Skeletal muscle tissue (tissue), 4 donors: ENCODE results near the gene NFKBIZ. TPM values are rescaled to one million over a fixed set of nuclear protein-coding genes. Genes with fewer than 3 reads are reported as not detected.

Source experiments
- H3K27ac ChIP-seq: one replicate; pipeline ENCODE4 v1.7.0; 2013; ENCODE audit warnings: mild to moderate bottlenecking, low read depth, low read length, inconsistent platforms
- H3K27me3 ChIP-seq, 3 donors: one replicate each; pipeline ENCODE4 v1.7.0; 2013; ENCODE audit warnings: low read length in 3 of 3; ENCODE audit not compliant: control insufficient read depth in 3 of 3, insufficient read depth in 3 of 3
- H3K36me3 ChIP-seq, 3 donors: one replicate each; pipeline ENCODE4 v1.7.0; 2013; ENCODE audit warnings: low read length in 3 of 3; ENCODE audit not compliant: control insufficient read depth in 3 of 3, insufficient read depth in 3 of 3
- H3K4me1 ChIP-seq, 3 donors: one replicate each; pipeline ENCODE4 v1.7.0; 2013; ENCODE audit warnings: low read length in 3 of 3, mild to moderate bottlenecking in 3 of 3; ENCODE audit not compliant: control insufficient read depth in 3 of 3, insufficient read depth in 3 of 3
- H3K4me3 ChIP-seq, 3 donors: one replicate each; pipeline ENCODE4 v1.7.0; 2013; ENCODE audit warnings: low read length in 3 of 3
- H3K9ac ChIP-seq, 3 donors: one replicate each; pipeline ENCODE4 v1.7.0; 2013; ENCODE audit warnings: low read length in 3 of 3, mild to moderate bottlenecking in 3 of 3, moderate library complexity in 2 of 3, low read depth in 1 of 3
- H3K9me3 ChIP-seq, 3 donors: one replicate each; pipeline ENCODE4 v1.7.0; 2013; ENCODE audit warnings: low read length in 3 of 3; ENCODE audit not compliant: control insufficient read depth in 3 of 3
- total RNA-seq: library from RNA; depleted of rRNA; stranded (reverse); fragments of >200 nt; gene quantifications from one replicate; pipeline ENCODE4 v1.2.3, GENCODE V29; 2014
- donor health status: Osteomylitis.

Gene NFKBIZ
- total RNA-seq, 1 donor from 2014 or later = 7.8 TPM

DNA sequence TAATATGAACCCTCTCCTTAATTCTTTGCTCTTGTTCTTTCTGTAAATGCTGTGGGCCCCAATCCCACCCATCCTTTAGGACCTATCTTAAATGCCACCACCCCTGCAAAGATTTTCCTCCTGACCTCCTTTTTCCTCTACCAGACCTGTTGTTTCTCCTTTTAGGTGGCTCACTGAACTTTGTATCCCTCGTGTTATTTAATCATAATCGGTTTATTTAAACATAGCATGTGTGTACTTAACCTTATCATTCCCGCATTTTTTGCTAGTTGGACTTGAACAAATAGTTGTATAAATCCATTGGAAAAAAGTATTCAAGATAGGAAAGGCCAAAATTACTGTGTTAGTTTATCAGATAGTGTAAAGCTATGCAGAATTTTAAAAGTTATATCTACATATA, 988 bp upstream of the NFKBIZ start:
- Histone ChIP-seq H3K27me3 (no peaks in the 10 kb centered on the region), H3K9ac (peak overlapping the region; percentile 81 to 88 (median 82)), H3K27ac (peak overlapping the region; percentile 91), H3K4me3 (peak overlapping the region in 2 of 3 donors; percentile 54 to 64), H3K36me3 (peaks cover 9 to 15% (median 12%) of the 10 kb centered on the region in 3 donors), H3K9me3 (no peaks in the 10 kb centered on the region), H3K4me1 (peaks cover 2 to 9% (median 3%) of the 10 kb centered on the region in 3 donors)

DNA sequence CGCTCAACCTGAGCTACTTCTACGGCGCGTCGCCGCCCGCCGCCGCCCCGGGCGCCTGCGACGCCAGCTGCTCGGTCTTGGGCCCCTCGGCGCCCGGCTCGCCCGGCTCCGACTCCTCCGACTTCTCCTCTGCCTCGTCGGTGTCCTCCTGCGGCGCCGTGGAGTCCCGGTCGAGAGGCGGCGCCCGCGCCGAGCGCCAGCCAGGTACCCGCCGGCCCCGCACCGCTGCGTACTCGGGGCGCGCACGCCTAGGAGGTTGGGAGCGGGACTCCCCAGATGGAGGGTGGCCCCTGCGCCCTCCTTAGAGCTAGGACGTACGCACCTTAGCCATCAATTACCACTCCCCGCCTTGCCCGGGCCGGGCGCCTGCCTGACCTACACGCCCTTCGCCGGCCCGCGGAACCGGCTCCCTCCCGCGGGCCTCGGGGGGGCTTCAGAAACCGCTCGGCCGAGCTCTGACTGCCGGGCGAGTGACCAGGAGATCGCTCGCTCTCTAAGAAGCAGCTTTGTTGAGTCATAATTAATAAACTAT, 466 bp downstream of the NFKBIZ start:
- peak overlapping the region; percentile 88 to 90 (median 88) for H3K9ac ChIP-seq
- peaks cover 20 to 29% (median 26%) of the 10 kb centered on the region in 3 donors for H3K36me3 ChIP-seq
- H3K4me1 ChIP-seq = peaks cover 2 to 9% (median 3%) of the 10 kb centered on the region in 3 donors
- H3K27me3 ChIP-seq = no peaks in the 10 kb centered on the region
- no peaks in the 10 kb centered on the region for H3K9me3 ChIP-seq
- peak overlapping the region; percentile 84 to 91 (median 90) for H3K4me3 ChIP-seq
- peak overlapping the region; percentile 93 for H3K27ac ChIP-seq

DNA sequence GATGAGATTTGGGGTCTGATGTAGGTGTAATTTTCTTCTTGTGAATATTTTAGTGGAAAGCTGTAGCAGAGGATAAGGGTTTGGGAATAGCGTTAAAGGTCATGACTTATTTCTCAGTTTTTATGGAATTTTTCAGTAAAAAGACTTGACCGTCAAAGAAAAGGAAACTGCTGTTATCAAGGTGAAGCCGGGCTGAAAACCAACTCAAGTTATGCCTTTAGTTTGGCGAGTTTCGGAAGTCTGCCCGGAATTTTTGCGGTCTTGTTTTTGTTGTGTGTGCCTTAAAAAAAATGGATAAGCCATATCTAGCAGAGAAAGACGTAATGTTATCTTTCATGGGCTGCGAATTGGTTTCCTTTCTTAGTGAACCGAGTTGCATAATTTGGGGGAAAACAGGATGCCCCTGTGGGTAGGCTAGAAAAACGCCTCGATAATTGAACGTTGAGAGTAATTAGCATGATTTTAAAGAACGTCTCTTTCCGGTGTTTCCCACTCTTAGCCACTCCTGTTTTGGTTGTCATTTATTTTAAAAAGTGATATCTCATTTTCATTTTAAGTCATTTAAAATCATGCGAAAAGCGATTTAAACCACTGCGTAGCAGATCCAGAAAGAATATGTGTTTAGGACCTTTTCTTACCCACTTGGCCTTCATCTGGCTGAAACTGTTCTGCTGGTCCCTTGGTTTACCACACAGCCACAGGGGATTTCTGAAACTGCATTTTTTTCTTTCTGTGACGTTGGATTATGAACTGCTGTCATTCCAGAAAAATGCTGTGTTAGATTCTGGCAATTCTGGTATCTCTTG, 1.1 kb downstream of the NFKBIZ start:
- peaks cover 2 to 9% (median 3%) of the 10 kb centered on the region in 3 donors for H3K4me1 ChIP-seq
- H3K9ac ChIP-seq = peak overlapping the region; percentile 88 to 90 (median 88)
- no peaks in the 10 kb centered on the region for H3K9me3 ChIP-seq
- peak overlapping the region; percentile 93 for H3K27ac ChIP-seq
- peak overlapping the region; percentile 84 to 91 (median 90) for H3K4me3 ChIP-seq
- peaks cover 25 to 36% (median 33%) of the 10 kb centered on the region in 3 donors for H3K36me3 ChIP-seq
- no peaks in the 10 kb centered on the region for H3K27me3 ChIP-seq

GRCh38 chr3:101851072-101851770, 1.9 kb downstream of the NFKBIZ start:
- Histone ChIP-seq H3K27ac (peak overlapping the region; percentile 93), H3K4me1 (peaks cover 2 to 9% (median 3%) of the 10 kb centered on the region in 3 donors), H3K36me3 (peaks cover 30 to 42% (median 37%) of the 10 kb centered on the region in 3 donors), H3K9me3 (no peaks in the 10 kb centered on the region), H3K4me3 (peak overlapping the region; percentile 84 to 91 (median 90)), H3K27me3 (no peaks in the 10 kb centered on the region), H3K9ac (peak overlapping the region; percentile 88 to 90 (median 88))

DNA sequence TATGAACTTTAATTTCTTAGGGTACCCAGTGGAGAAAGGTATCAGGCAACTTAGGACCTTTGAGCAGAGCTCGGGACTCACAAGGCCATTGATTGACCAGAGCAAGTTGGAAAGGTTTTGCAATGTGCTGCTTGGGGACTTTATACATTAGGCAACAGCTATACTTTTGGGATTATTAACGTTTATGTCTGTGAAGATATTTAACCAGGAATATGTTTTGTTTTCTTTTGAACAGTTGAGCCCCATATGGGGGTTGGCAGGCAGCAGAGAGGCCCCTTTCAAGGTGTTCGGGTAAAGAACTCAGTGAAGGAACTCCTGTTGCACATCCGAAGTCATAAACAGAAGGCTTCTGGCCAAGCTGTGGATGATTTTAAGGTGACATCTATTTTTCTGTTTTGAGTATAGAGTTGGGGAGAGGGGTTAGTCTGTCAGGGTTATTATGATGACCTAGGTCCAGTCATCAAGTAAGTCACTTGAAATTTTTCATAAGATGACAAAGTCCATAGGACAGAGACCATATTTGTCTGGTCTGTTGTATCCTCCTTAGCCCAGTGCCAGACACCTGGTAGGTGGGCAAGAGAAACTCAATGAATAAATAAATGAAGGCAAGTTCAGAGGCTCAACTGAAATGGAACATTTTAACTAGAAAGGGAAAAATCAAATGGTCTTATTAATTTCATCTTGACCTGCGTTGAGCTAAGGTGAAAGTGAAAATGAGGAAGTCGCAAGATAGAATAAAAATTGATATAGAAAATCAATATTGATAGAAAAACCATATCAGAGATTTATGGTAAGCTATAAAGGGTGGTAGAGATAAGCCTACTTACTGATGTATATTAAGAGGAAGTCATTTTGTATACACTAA, 2.8 kb downstream of the NFKBIZ start:
- H3K27ac ChIP-seq = peak overlapping the region; percentile 3
- H3K36me3 ChIP-seq = peaks cover 31 to 50% (median 45%) of the 10 kb centered on the region in 3 donors
- no peaks in the 10 kb centered on the region for H3K27me3 ChIP-seq
- peaks cover 2 to 9% (median 3%) of the 10 kb centered on the region in 3 donors for H3K4me1 ChIP-seq
- H3K9ac ChIP-seq = no peak overlapping the region
- peak overlapping the region in 1 of 3 donors; percentile 91 for H3K4me3 ChIP-seq
- H3K9me3 ChIP-seq = no peaks in the 10 kb centered on the region

DNA sequence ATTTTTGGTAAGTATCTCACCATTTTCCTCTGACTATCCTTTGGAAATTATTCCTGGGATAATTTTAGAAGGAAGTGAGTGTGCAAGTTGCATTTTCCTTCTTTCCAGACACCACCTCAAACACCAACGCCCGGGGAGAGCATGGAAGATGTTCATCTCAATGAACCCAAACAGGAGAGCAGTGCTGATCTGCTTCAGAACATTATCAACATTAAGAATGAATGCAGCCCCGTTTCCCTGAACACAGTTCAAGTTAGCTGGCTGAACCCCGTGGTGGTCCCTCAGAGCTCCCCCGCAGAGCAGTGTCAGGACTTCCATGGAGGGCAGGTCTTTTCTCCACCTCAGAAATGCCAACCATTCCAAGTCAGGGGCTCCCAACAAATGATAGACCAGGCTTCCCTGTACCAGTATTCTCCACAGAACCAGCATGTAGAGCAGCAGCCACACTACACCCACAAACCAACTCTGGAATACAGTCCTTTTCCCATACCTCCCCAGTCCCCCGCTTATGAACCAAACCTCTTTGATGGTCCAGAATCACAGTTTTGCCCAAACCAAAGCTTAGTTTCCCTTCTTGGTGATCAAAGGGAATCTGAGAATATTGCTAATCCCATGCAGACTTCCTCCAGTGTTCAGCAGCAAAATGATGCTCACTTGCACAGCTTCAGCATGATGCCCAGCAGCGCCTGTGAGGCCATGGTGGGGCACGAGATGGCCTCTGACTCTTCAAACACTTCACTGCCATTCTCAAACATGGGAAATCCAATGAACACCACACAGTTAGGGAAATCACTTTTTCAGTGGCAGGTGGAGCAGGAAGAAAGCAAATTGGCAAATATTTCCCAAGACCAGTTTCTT, 3.9 kb downstream of the NFKBIZ start:
- Histone ChIP-seq H3K36me3 (peaks cover 36 to 62% (median 52%) of the 10 kb centered on the region in 3 donors), H3K27ac (no peak overlapping the region), H3K4me3 (no peak overlapping the region)

GRCh38 chr3:101853982-101854381, 4.7 kb downstream of the NFKBIZ start:
- Histone ChIP-seq H3K36me3 (peaks cover 36 to 66% (median 58%) of the 10 kb centered on the region in 3 donors), H3K4me1 (peaks cover 0 to 6% (median 0%) of the 10 kb centered on the region in 3 donors), H3K9ac (no peak overlapping the region), H3K27me3 (no peaks in the 10 kb centered on the region), H3K4me3 (no peak overlapping the region), H3K9me3 (no peaks in the 10 kb centered on the region), H3K27ac (no peak overlapping the region)

More for the DNA sequence above, 3.9 kb downstream of the NFKBIZ start:
- H3K9me3 ChIP-seq = no peaks in the 10 kb centered on the region
- no peaks in the 10 kb centered on the region for H3K27me3 ChIP-seq
- H3K9ac ChIP-seq = no peak overlapping the region
- peaks cover 2 to 9% (median 3%) of the 10 kb centered on the region in 3 donors for H3K4me1 ChIP-seq

GRCh38 chr3:101854608-101855304, 5.4 kb downstream of the NFKBIZ start:
- Histone ChIP-seq H3K36me3 (peaks cover 39 to 73% (median 64%) of the 10 kb centered on the region in 3 donors), H3K9ac (no peak overlapping the region), H3K27ac (no peak overlapping the region), H3K27me3 (no peaks in the 10 kb centered on the region), H3K9me3 (no peaks in the 10 kb centered on the region), H3K4me3 (no peak overlapping the region), H3K4me1 (peaks cover 0 to 6% (median 0%) of the 10 kb centered on the region in 3 donors)
